HEK293 (cell line): ENCODE results near the gene CD207.
A peak's percentile ranks its signal among the peaks of the same experiment; 100 is the strongest.

Experiments
- CTCF ChIA-PET: fragments of 350-600 bp; formaldehyde crosslinking; extraction: SDS; loops from one replicate; lab custom pipeline; 2021; ENCODE audit warnings: antibody characterized with exemption; lab: Yijun Ruan, JAX
- POLR2A ChIA-PET: fragments of 300-600 bp; formaldehyde crosslinking; extraction: SDS; loops from one replicate; lab custom pipeline; 2020; ENCODE audit warnings: antibody characterized with exemption, inconsistent platforms; lab: Yijun Ruan, JAX
- H3K27ac ChIP-seq: fragments of 200-500 bp; sonication (Bioruptor generic); 2 replicates; pipeline ENCODE4 v1.5.1; 2014; ENCODE audit warnings: low read depth, low read length, control low read depth, inconsistent platforms; ENCODE audit errors: extremely low read depth
- H3K36me3 ChIP-seq, 2 experiments: fragments of 200-500 bp in 1 of 2; sonication (Bioruptor generic) in 1 of 2; 1 replicate in 1 of 2; 2 replicates in 1 of 2; pipeline ENCODE4 v1.5.1; 2014 to 2017; ENCODE audit warnings: inconsistent platforms in 2 of 2, low read length in 2 of 2; ENCODE audit not compliant: control insufficient read depth in 2 of 2, insufficient read depth in 1 of 2
- H3K4me1 ChIP-seq: fragments of 200-500 bp; sonication (Bioruptor generic); 2 replicates; pipeline ENCODE4 v1.5.1; 2014; ENCODE audit warnings: mild to moderate bottlenecking, low read length, inconsistent platforms; ENCODE audit not compliant: control insufficient read depth, insufficient read depth
- H3K4me3 ChIP-seq: 2 replicates; pipeline ENCODE4 v1.5.1; 2011; ENCODE audit warnings: low read depth, mild to moderate bottlenecking, control low read depth, low read length, moderate library complexity
- H3K9me3 ChIP-seq: fragments of 200-500 bp; sonication (Bioruptor generic); 2 replicates; pipeline ENCODE4 v1.5.1; 2014; ENCODE audit warnings: low read depth, low read length, inconsistent platforms; ENCODE audit not compliant: control insufficient read depth, insufficient read depth
- IKZF3 ChIP-seq: fragments of 450-650 bp; IDR thresholded peaks from 2 replicates; pipeline ENCODE4 v1.5.0; 2018; ENCODE audit warnings: missing biosample characterization, mild to moderate bottlenecking, missing genetic modification characterization, moderate library complexity
- KLF10 ChIP-seq: fragments of 450-650 bp; IDR thresholded peaks from 2 replicates; pipeline ENCODE4 v1.5.1; 2018; ENCODE audit warnings: missing biosample characterization, mild to moderate bottlenecking, missing genetic modification characterization
- KLF17 ChIP-seq: fragments of 450-650 bp; formaldehyde crosslinking; IDR thresholded peaks from 2 replicates; pipeline ENCODE4 v1.5.1; 2016; ENCODE audit warnings: missing biosample characterization, missing genetic modification characterization
- KLF9 ChIP-seq: fragments of 450-650 bp; formaldehyde crosslinking; IDR thresholded peaks from 2 replicates; pipeline ENCODE4 v1.5.1; 2016; ENCODE audit warnings: missing biosample characterization, missing genetic modification characterization, low read depth
- SP7 ChIP-seq: fragments of 450-650 bp; formaldehyde crosslinking; IDR thresholded peaks from 2 replicates; pipeline ENCODE4 v1.5.1; 2016; ENCODE audit warnings: missing biosample characterization, missing genetic modification characterization
- ZBTB44 ChIP-seq: fragments of 450-650 bp; IDR thresholded peaks from 2 replicates; pipeline ENCODE4 v1.5.1; 2018; ENCODE audit warnings: missing biosample characterization, mild to moderate bottlenecking, missing genetic modification characterization
- ZBTB48 ChIP-seq: fragments of 450-650 bp; formaldehyde crosslinking; IDR thresholded peaks from 2 replicates; pipeline ENCODE4 v1.5.1; 2016; ENCODE audit warnings: missing biosample characterization, missing genetic modification characterization
- ZFHX2 ChIP-seq: fragments of 450-650 bp; formaldehyde crosslinking; conservative IDR thresholded peaks from 2 replicates; pipeline ENCODE4 v1.5.1; 2016; ENCODE audit warnings: missing biosample characterization, missing genetic modification characterization
- ZFP37 ChIP-seq: fragments of 450-650 bp; formaldehyde crosslinking; IDR thresholded peaks from 2 replicates; pipeline ENCODE4 v1.5.1; 2016; ENCODE audit warnings: missing biosample characterization, missing genetic modification characterization
- ZNF239 ChIP-seq: fragments of 450-650 bp; formaldehyde crosslinking; IDR thresholded peaks from 2 replicates; pipeline ENCODE4 v1.5.1; 2016; ENCODE audit warnings: missing biosample characterization, missing genetic modification characterization
- ZNF24 ChIP-seq: fragments of 450-650 bp; formaldehyde crosslinking; IDR thresholded peaks from 2 replicates; pipeline ENCODE4 v1.5.1; 2016; ENCODE audit warnings: missing biosample characterization, missing genetic modification characterization
- ZNF274 ChIP-seq, 2 experiments: fragments of 200-500 bp in 1 of 2; fragments of 450-650 bp in 1 of 2; sonication (Bioruptor generic) in 1 of 2; formaldehyde crosslinking in 1 of 2; IDR thresholded peaks; 2 replicates each; pipeline versions ENCODE4 v1.5.1 to v1.6.1; 2014 to 2016; ENCODE audit warnings: borderline replicate concordance in 1 of 2, inconsistent platforms in 1 of 2, low read length in 1 of 2, missing biosample characterization in 1 of 2, missing genetic modification characterization in 1 of 2
- ZNF433 ChIP-seq: fragments of 450-650 bp; formaldehyde crosslinking; IDR thresholded peaks from 2 replicates; pipeline ENCODE4 v1.5.1; 2016; ENCODE audit warnings: missing biosample characterization, missing genetic modification characterization, low read depth
- ZNF48 ChIP-seq: fragments of 450-650 bp; formaldehyde crosslinking; IDR thresholded peaks from 2 replicates; pipeline ENCODE4 v1.5.1; 2016; ENCODE audit warnings: missing biosample characterization, missing genetic modification characterization
- ZNF501 ChIP-seq: fragments of 450-650 bp; formaldehyde crosslinking; IDR thresholded peaks from 2 replicates; pipeline ENCODE4 v1.5.1; 2016; ENCODE audit warnings: missing biosample characterization, missing genetic modification characterization
- ZNF548 ChIP-seq: fragments of 450-650 bp; formaldehyde crosslinking; IDR thresholded peaks from 2 replicates; pipeline ENCODE4 v1.5.1; 2016; ENCODE audit warnings: missing biosample characterization, missing genetic modification characterization
- ZNF621 ChIP-seq: fragments of 450-650 bp; formaldehyde crosslinking; IDR thresholded peaks from 2 replicates; pipeline ENCODE4 v1.5.1; 2017; ENCODE audit warnings: missing biosample characterization, missing genetic modification characterization
- ZNF658 ChIP-seq: fragments of 450-650 bp; formaldehyde crosslinking; IDR thresholded peaks from 2 replicates; pipeline ENCODE4; 2016; ENCODE audit warnings: missing biosample characterization, missing genetic modification characterization
- ZNF830 ChIP-seq: fragments of 450-650 bp; IDR thresholded peaks from 2 replicates; pipeline ENCODE4 v1.5.0; 2018; ENCODE audit warnings: missing biosample characterization, missing genetic modification characterization, low read depth, mild to moderate bottlenecking, moderate library complexity
- TF ChIP-seq, protein P1 (sequence below): fragments of 450-650 bp; formaldehyde crosslinking; conservative IDR thresholded peaks from 2 replicates; pipeline ENCODE4 v1.5.1; 2016; ENCODE audit warnings: low read depth, missing biosample characterization, missing genetic modification characterization

The CD207 gene

DNA sequence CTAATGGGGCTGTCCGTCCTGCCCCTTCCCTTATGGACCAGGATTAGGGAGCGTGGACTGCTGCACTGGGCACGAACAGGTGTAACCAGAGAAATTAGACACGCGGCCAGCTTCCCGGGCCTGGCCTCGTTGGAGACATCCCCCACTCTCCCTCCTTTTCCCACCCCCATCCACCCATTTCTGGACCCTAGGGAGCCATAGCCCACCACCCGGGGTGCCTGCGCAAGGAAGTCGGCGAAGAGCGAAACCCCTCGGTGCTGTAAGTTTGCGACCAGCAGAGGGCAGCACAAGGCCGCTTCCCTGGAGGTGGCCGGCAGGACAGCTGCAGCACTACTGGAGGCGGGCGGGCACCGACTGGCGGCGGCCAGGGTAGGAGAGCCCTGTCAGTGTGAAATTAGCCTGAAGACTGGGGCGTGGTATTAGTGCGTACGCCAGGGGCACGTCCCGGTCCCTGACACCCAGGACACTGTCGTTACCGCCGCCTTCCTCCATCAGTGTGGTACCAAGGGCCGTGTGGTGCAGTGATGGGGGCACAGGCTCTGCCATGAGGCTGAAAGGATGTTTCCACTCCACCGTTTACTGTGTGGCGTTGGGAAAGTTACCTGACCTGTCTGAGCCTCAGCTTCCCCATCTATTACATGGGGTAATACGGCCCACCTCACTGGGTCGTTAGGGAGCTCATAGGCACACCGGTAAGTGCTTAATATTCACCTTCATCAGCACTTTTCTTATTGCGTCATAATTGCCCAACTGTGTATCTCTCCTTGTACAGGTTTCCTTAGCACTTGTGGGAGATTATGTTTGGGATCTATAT is 36.0 kb upstream of the CD207 start (continued):
- TF ChIP-seq ZNF24 (tag by site-specific recombination) (peak; percentile 20; the same call in 1 of the 2 replicates), ZNF274 (IDR thresholded peaks at IDR 0.05; ENCODE audit: low read length) (no peak), ZNF274 (tag by site-specific recombination; IDR thresholded peaks at IDR 0.05; ENCODE audit: borderline replicate concordance) (no peak), ZBTB44 (tag by site-specific recombination) (no peak), KLF17 (tag by site-specific recombination) (0 out of 2 replicates have a peak, but pooled peaks have one; percentile 29), ZNF621 (tag by site-specific recombination) (no peak), ZNF48 (tag by site-specific recombination) (no peak)
- TF ChIP-seq, protein P1, sequence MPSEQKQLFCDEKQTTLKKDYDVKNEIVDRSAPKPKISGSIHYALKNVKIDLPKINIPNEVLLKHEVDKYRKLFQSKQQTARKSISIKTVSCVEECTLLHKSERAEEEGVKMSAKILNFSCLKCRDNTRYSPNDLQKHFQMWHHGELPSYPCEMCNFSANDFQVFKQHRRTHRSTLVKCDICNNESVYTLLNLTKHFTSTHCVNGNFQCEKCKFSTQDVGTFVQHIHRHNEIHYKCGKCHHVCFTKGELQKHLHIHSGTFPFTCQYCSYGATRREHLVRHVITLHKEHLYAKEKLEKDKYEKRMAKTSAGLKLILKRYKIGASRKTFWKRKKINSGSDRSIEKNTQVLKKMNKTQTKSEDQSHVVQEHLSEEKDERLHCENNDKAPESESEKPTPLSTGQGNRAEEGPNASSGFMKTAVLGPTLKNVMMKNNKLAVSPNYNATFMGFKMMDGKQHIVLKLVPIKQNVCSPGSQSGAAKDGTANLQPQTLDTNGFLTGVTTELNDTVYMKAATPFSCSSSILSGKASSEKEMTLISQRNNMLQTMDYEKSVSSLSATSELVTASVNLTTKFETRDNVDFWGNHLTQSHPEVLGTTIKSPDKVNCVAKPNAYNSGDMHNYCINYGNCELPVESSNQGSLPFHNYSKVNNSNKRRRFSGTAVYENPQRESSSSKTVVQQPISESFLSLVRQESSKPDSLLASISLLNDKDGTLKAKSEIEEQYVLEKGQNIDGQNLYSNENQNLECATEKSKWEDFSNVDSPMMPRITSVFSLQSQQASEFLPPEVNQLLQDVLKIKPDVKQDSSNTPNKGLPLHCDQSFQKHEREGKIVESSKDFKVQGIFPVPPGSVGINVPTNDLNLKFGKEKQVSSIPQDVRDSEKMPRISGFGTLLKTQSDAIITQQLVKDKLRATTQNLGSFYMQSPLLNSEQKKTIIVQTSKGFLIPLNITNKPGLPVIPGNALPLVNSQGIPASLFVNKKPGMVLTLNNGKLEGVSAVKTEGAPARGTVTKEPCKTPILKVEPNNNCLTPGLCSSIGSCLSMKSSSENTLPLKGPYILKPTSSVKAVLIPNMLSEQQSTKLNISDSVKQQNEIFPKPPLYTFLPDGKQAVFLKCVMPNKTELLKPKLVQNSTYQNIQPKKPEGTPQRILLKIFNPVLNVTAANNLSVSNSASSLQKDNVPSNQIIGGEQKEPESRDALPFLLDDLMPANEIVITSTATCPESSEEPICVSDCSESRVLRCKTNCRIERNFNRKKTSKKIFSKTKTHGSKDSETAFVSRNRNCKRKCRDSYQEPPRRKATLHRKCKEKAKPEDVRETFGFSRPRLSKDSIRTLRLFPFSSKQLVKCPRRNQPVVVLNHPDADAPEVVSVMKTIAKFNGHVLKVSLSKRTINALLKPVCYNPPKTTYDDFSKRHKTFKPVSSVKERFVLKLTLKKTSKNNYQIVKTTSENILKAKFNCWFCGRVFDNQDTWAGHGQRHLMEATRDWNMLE (tag by site-specific recombination), result no peak

DNA sequence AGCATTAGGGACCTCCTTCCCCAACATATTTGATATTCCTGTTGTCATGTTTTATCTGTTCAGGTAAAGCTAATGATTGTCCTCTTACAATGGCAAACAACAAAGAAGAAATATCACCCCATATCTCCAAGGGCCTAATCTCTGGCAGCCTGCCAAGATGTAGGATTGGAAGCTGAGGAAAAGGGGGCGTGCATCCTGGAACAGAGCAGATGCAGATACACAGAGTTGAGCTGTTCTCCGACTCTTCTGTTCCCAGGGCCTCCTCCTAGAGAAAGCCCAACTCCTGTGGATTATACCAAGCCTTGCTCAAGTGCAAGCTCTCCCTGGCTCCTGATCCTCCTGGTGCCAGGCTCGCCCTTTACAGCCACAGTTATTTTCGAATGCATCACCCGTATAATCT is 35.2 kb upstream of the CD207 start:
- no peak for TF ChIP-seq ZBTB48 (tag by site-specific recombination)
- no peak for TF ChIP-seq KLF10
- TF ChIP-seq ZNF830, result peak; percentile 36; the same call in 1 of the 2 replicates
- no peak for TF ChIP-seq ZNF658 (tag by site-specific recombination)
- peak; percentile 19; the same call in 1 of the 2 replicates for TF ChIP-seq KLF9 (tag by site-specific recombination)
- TF ChIP-seq ZNF501 (tag by site-specific recombination), result no peak
- no peak overlapping the region for H3K4me3 ChIP-seq
- no peaks in the 10 kb centered on the region for H3K9me3 ChIP-seq
- H3K4me1 ChIP-seq, result no peaks in the 10 kb centered on the region; the same call in 1 of the 2 replicates
- no peaks in the 10 kb centered on the region for H3K36me3 ChIP-seq
- ChIA-PET CTCF (interaction anchor here (0.5 to 9.8 kb wide), 47 partner anchors 9 to 567 kb away, joined by 3 to 180 read pairs (median 4); partner anchors contain the start of genes ADD2, ATP6V1B1 and FIGLA), POLR2A (no interaction called here)
- H3K27ac ChIP-seq, result no peak overlapping the region

- no peak overlapping the region for H3K4me3 ChIP-seq
- no peak overlapping the region for H3K27ac ChIP-seq
- CTCF ChIA-PET, result interaction anchor here (0.7 to 9.8 kb wide), 5 partner anchors 54 to 131 kb away, joined by 3 to 180 read pairs (median 47); partner anchors contain the start of gene FIGLA
- no peaks in the 10 kb centered on the region; the same call in 1 of the 2 replicates for H3K4me1 ChIP-seq
- POLR2A ChIA-PET, result interaction anchor here (0.6 kb wide), 2 partner anchors 9 to 122 kb away, joined by 3 to 4 read pairs; no protein-coding TSS in a partner anchor
- no peaks in the 10 kb centered on the region for H3K9me3 ChIP-seq
- no peaks in the 10 kb centered on the region for H3K36me3 ChIP-seq
- TF ChIP-seq ZNF239 (tag by site-specific recombination) (no peak), SP7 (tag by site-specific recombination) (no peak), IKZF3 (no peak), ZNF548 (no peak), ZFHX2 (tag by site-specific recombination) (no peak), ZFP37 (tag by site-specific recombination) (no peak), ZNF433 (tag by site-specific recombination) (no peak)
Observed at GRCh38 chr2:70868970-70869369, 33.4 kb upstream of the CD207 start.
